OCI-LY7 (cell line): ENCODE data around the gene CA12. TPM values are rescaled to one million over a fixed set of nuclear protein-coding genes. Genes with fewer than 3 reads are reported as not detected.

ENCODE experiments used
- BruUV-seq: library from RNA; stranded (reverse); fragments of 400-500 nt; replicated peaks from 2 replicates; lab custom pipeline; 2021; lab: Mats Ljungman, UMichigan
- CTCF ChIA-PET: fragments of 300-600 bp; sonication (Branson Sonifier 250); formaldehyde crosslinking; loops from one replicate; lab custom pipeline; 2022; ENCODE audit warnings: antibody characterized with exemption; ENCODE audit not compliant: unreplicated experiment; lab: Charles Lee
- POLR2A ChIA-PET: fragments of 300-600 bp; sonication (Branson Sonifier 250); formaldehyde crosslinking; loops from one replicate; lab custom pipeline; 2022; ENCODE audit warnings: antibody characterized with exemption; lab: Charles Lee
- DNase-seq: peaks from one replicate; pipeline ENCODE4 v3.0.0-alpha.2; 2015; ENCODE audit warnings: low spot score
- H2AFZ ChIP-seq: fragments of 200-600 bp; sonication (generic), shearing (Covaris generic); 2 replicates; pipeline ENCODE4 v1.6.1; 2014; ENCODE audit warnings: mild to moderate bottlenecking, antibody characterized with exemption, low read length, moderate library complexity
- H3K27ac ChIP-seq: fragments of 200-600 bp; sonication (generic); 2 replicates; pipeline ENCODE4 v1.5.1; 2014; ENCODE audit warnings: mixed run types, low read depth, mild to moderate bottlenecking, moderate library complexity, low read length, inconsistent platforms; ENCODE audit not compliant: poor library complexity, severe bottlenecking
- H3K36me3 ChIP-seq: fragments of 200-600 bp; sonication (generic); 2 replicates; pipeline ENCODE4 v1.6.1; 2014; ENCODE audit warnings: mild to moderate bottlenecking, antibody characterized with exemption, low read length, moderate library complexity, mixed read lengths; ENCODE audit not compliant: insufficient read depth
- H3K4me1 ChIP-seq: fragments of 200-600 bp; sonication (generic); 2 replicates; pipeline ENCODE4 v1.5.1; 2014; ENCODE audit warnings: mild to moderate bottlenecking, low read length; ENCODE audit not compliant: insufficient read depth, poor library complexity, severe bottlenecking
- H3K4me2 ChIP-seq: fragments of 200-600 bp; sonication (generic); 2 replicates; pipeline ENCODE4 v1.6.1; 2014; ENCODE audit warnings: mild to moderate bottlenecking, low read length
- H3K4me3 ChIP-seq: fragments of 200-600 bp; sonication (generic); 2 replicates; pipeline ENCODE4 v1.5.1; 2014; ENCODE audit warnings: mild to moderate bottlenecking, low read depth, low read length; ENCODE audit not compliant: poor library complexity, severe bottlenecking
- H3K79me2 ChIP-seq: fragments of 200-600 bp; sonication (generic); 2 replicates; pipeline ENCODE4 v1.6.1; 2016; ENCODE audit warnings: low read depth, mild to moderate bottlenecking, low read length, moderate library complexity, mixed read lengths; ENCODE audit not compliant: insufficient read depth
- H3K9me2 ChIP-seq: fragments of 200-600 bp; sonication (generic); 2 replicates; pipeline ENCODE4 v1.6.1; 2016; ENCODE audit warnings: mild to moderate bottlenecking, low read length, mixed read lengths; ENCODE audit not compliant: insufficient read depth
- H3K9me3 ChIP-seq: fragments of 200-600 bp; sonication (generic); 2 replicates; pipeline ENCODE4 v1.6.1; 2014; ENCODE audit warnings: mild to moderate bottlenecking, mixed run types, low read length, mixed read lengths
- H4K20me1 ChIP-seq: fragments of 200-600 bp; sonication (generic); 2 replicates; pipeline ENCODE4 v1.6.1; 2014; ENCODE audit warnings: mild to moderate bottlenecking, antibody characterized with exemption, low read length, moderate library complexity, mixed read lengths; ENCODE audit not compliant: insufficient read depth
- CTCF ChIP-seq: fragments of 200-600 bp; sonication (generic); conservative IDR thresholded peaks from 2 replicates; pipeline ENCODE4 v1.5.1; 2014; ENCODE audit warnings: mild to moderate bottlenecking, antibody characterized with exemption, low read length, moderate library complexity, mixed read lengths
- EZH2phosphoT487 ChIP-seq: fragments of 200-600 bp; sonication (generic); IDR thresholded peaks from 2 replicates; pipeline ENCODE4 v1.6.1; 2018; ENCODE audit warnings: low read depth, borderline replicate concordance, mild to moderate bottlenecking, mixed run types, antibody characterized with exemption, low read length, moderate library complexity, mixed read lengths
- intact Hi-C: fragments of 100-400 bp; cut with micrococcal nuclease; formaldehyde crosslinking; loops from one replicate; pipeline ENCODE4 v1.10.0; 2022; ENCODE audit not compliant: unreplicated experiment
- total RNA-seq, 2 experiments: library from RNA; depleted of rRNA in 1 of 2; stranded (reverse); fragments of >200 nt in 1 of 2; shearing (Covaris generic) in 1 of 2; gene quantifications; 2 replicates each; pipeline ENCODE4 v1.2.3, GENCODE V29; 2014 to 2022

CA12 gene
- total RNA-seq, 2 experiments from 2014 or later: not detected

GRCh38 chr15:63395730-63396151 lies 14.1 kb upstream of the CA12 start:
- H3K27ac ChIP-seq: no peak overlapping the region

GRCh38 chr15:63392361-63393009 lies 10.8 kb upstream of the CA12 start:
- H3K4me3 ChIP-seq: no peak overlapping the region
- no peak overlapping the region for H2AFZ ChIP-seq
- no peaks in the 10 kb centered on the region for H3K9me2 ChIP-seq
- DNase-seq: no peak
- no peak for TF ChIP-seq CTCF
- no peak for TF ChIP-seq EZH2phosphoT487
- H3K4me1 ChIP-seq: no peaks in the 10 kb centered on the region
- H3K27ac ChIP-seq: no peak overlapping the region
- H3K4me2 ChIP-seq: no peak overlapping the region
- no peaks in the 10 kb centered on the region for H4K20me1 ChIP-seq
- POLR2A ChIA-PET: interaction anchor here (0.7 kb wide), 1 partner anchor 222 kb away, joined by 4 read pairs; no protein-coding TSS in a partner anchor
- no peaks in the 10 kb centered on the region for H3K36me3 ChIP-seq
- CTCF ChIA-PET: no interaction called here
- BruUV-seq: no TSS peak
- H3K79me2 ChIP-seq: no peaks in the 10 kb centered on the region
- intact Hi-C loops: no loop called here
- H3K9me3 ChIP-seq: no peaks in the 10 kb centered on the region

More at GRCh38 chr15:63395730-63396151, 14.1 kb upstream of the CA12 start:
- no peaks in the 10 kb centered on the region for H3K36me3 ChIP-seq
- H2AFZ ChIP-seq: no peak overlapping the region
- no peak overlapping the region for H3K4me3 ChIP-seq
- intact Hi-C loops: no loop called here
- TF ChIP-seq EZH2phosphoT487 (no peak), CTCF (no peak)
- POLR2A ChIA-PET: no interaction called here
- no peaks in the 10 kb centered on the region for H3K79me2 ChIP-seq
- no TSS peak for BruUV-seq
- no peak overlapping the region for H3K4me2 ChIP-seq
- H4K20me1 ChIP-seq: no peaks in the 10 kb centered on the region
- no peaks in the 10 kb centered on the region for H3K9me2 ChIP-seq
- H3K4me1 ChIP-seq: no peaks in the 10 kb centered on the region
- no peak for DNase-seq
- CTCF ChIA-PET: no interaction called here
- H3K9me3 ChIP-seq: no peaks in the 10 kb centered on the region

- POLR2A ChIA-PET: interaction anchor here (0.7 kb wide), 1 partner anchor 223 kb away, joined by 4 read pairs; no protein-coding TSS in a partner anchor
Measured at GRCh38 chr15:63391669-63392360, 10.2 kb upstream of the CA12 start.

More at GRCh38 chr15:63391669-63392360, 10.2 kb upstream of the CA12 start:
- intact Hi-C loops: no loop called here
- Histone ChIP-seq H3K27ac (no peak overlapping the region), H4K20me1 (no peaks in the 10 kb centered on the region), H3K79me2 (no peaks in the 10 kb centered on the region), H3K4me2 (no peak overlapping the region), H3K4me3 (no peak overlapping the region), H3K36me3 (no peaks in the 10 kb centered on the region), H2AFZ (no peak overlapping the region), H3K9me2 (no peaks in the 10 kb centered on the region), H3K4me1 (no peaks in the 10 kb centered on the region), H3K9me3 (no peaks in the 10 kb centered on the region)
- no TSS peak for BruUV-seq
- DNase-seq: no peak
- TF ChIP-seq EZH2phosphoT487 (no peak), CTCF (no peak)
- CTCF ChIA-PET: no interaction called here
